ENCODE measurements around the gene SLC47A2.

Gene SLC47A2

DNA sequence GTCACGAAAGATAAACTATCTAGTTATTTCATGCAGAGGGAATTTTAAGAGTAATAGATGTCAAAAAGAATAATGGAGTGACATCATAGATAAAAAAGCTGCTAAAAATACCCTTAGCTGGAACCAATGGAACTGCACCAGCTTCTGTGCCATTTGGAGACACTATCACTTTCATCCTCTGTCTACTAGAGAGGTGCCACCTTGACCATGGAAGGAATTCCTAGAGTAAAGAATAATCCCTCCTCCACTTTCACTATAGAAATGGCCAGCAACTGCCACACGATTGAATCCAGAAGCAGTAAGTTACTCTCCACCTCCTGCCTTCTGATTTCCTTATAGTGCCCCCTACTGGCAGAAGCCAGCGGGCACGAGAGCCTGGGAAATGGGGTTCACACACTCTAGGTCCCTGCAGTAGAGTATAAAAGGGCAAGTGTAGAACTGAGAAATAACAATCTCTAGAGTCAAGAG lies 70.6 kb downstream of the SLC47A2 start:
- Histone ChIP-seq H3K27ac (ENCODE audit: low read depth, low read length) (no peak overlapping the region), H3K27me3 (ENCODE audit: control insufficient read depth in 1 of 2, insufficient read depth in 2 of 2, low read length in 2 of 2) (no peaks in the 10 kb centered on the region), H3K9ac (ENCODE audit: low read depth in 1 of 2, low read length in 2 of 2) (no peak overlapping the region), H3K4me3 (ENCODE audit: low read depth in 1 of 2, low read length in 2 of 2) (no peak overlapping the region), H3K36me3 (ENCODE audit: control insufficient read depth in 1 of 2, insufficient read depth in 2 of 2, low read length in 2 of 2) (no peaks in the 10 kb centered on the region), H3K4me1 (ENCODE audit: control insufficient read depth in 1 of 2, insufficient read depth in 2 of 2, low read length in 2 of 2) (peaks cover 22 to 35% of the 10 kb centered on the region in 2 donors), H3K9me3 (ENCODE audit: control insufficient read depth in 1 of 2, low read length in 2 of 2) (no peaks in the 10 kb centered on the region)

- Histone ChIP-seq H3K27ac (ENCODE audit: low read depth, low read length) (no peak overlapping the region), H3K36me3 (ENCODE audit: control insufficient read depth in 1 of 2, insufficient read depth in 2 of 2, low read length in 2 of 2) (no peaks in the 10 kb centered on the region), H3K27me3 (ENCODE audit: control insufficient read depth in 1 of 2, insufficient read depth in 2 of 2, low read length in 2 of 2) (no peaks in the 10 kb centered on the region), H3K4me1 (ENCODE audit: control insufficient read depth in 1 of 2, insufficient read depth in 2 of 2, low read length in 2 of 2) (peaks cover 17 to 32% of the 10 kb centered on the region in 2 donors), H3K4me3 (ENCODE audit: low read depth in 1 of 2, low read length in 2 of 2) (no peak overlapping the region), H3K9ac (ENCODE audit: low read depth in 1 of 2, low read length in 2 of 2) (no peak overlapping the region), H3K9me3 (ENCODE audit: control insufficient read depth in 1 of 2, low read length in 2 of 2) (no peaks in the 10 kb centered on the region)
Observed at GRCh38 chr17:19644493-19645210, 71.7 kb downstream of the SLC47A2 start.

GRCh38 chr17:19642373-19642893 lies 74.0 kb downstream of the SLC47A2 start:
- peaks cover 10 to 27% of the 10 kb centered on the region in 2 donors for H3K4me1 ChIP-seq (ENCODE audit: control insufficient read depth in 1 of 2, insufficient read depth in 2 of 2, low read length in 2 of 2)
- no peak overlapping the region for H3K4me3 ChIP-seq (ENCODE audit: low read depth in 1 of 2, low read length in 2 of 2)
- H3K9ac ChIP-seq (ENCODE audit: low read depth in 1 of 2, low read length in 2 of 2) = no peak overlapping the region
- no peaks in the 10 kb centered on the region for H3K27me3 ChIP-seq (ENCODE audit: control insufficient read depth in 1 of 2, insufficient read depth in 2 of 2, low read length in 2 of 2)
- H3K9me3 ChIP-seq (ENCODE audit: control insufficient read depth in 1 of 2, low read length in 2 of 2) = peaks cover 0 to 3% of the 10 kb centered on the region in 2 donors
- no peak overlapping the region for H3K27ac ChIP-seq (ENCODE audit: low read depth, low read length)
- H3K36me3 ChIP-seq (ENCODE audit: control insufficient read depth in 1 of 2, insufficient read depth in 2 of 2, low read length in 2 of 2) = no peaks in the 10 kb centered on the region

- H3K4me3 ChIP-seq (ENCODE audit: low read depth in 1 of 2, low read length in 2 of 2) = no peak overlapping the region
- H3K27ac ChIP-seq (ENCODE audit: low read depth, low read length) = no peak overlapping the region
- H3K27me3 ChIP-seq (ENCODE audit: control insufficient read depth in 1 of 2, insufficient read depth in 2 of 2, low read length in 2 of 2) = no peaks in the 10 kb centered on the region
- H3K4me1 ChIP-seq (ENCODE audit: control insufficient read depth in 1 of 2, insufficient read depth in 2 of 2, low read length in 2 of 2) = peaks cover 4 to 21% of the 10 kb centered on the region in 2 donors
- H3K9ac ChIP-seq (ENCODE audit: low read depth in 1 of 2, low read length in 2 of 2) = no peak overlapping the region
- peaks cover 0 to 3% of the 10 kb centered on the region in 2 donors for H3K9me3 ChIP-seq (ENCODE audit: control insufficient read depth in 1 of 2, low read length in 2 of 2)
- H3K36me3 ChIP-seq (ENCODE audit: control insufficient read depth in 1 of 2, insufficient read depth in 2 of 2, low read length in 2 of 2) = no peaks in the 10 kb centered on the region
Observed at GRCh38 chr17:19641687-19642372, 74.6 kb downstream of the SLC47A2 start.

GRCh38 chr17:19631905-19632304 lies 84.5 kb downstream of the SLC47A2 start:
- no peaks in the 10 kb centered on the region for H3K36me3 ChIP-seq (ENCODE audit: control insufficient read depth in 1 of 2, insufficient read depth in 2 of 2, low read length in 2 of 2)
- no peaks in the 10 kb centered on the region for H3K27me3 ChIP-seq (ENCODE audit: control insufficient read depth in 1 of 2, insufficient read depth in 2 of 2, low read length in 2 of 2)

DNA sequence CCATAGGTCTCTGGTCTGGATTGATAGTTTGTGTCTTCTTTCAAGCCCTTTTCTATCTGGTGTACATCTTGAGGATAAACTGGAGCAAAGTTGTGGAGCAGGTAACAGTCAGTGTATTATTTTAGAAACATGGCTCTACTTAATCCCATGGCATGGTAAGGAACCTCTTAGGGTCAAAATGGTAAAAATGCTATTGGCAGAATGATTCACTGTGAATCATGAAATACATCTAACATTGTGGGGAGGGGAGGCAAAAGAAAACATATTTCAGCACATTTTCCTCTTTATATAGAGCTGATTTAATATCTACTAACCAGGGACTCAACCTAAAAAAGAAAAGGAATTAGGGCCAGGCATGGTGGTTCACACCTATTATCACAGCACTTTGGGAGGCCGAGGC lies 85.7 kb downstream of the SLC47A2 start:
- Histone ChIP-seq H3K27me3 (ENCODE audit: control insufficient read depth in 1 of 2, insufficient read depth in 2 of 2, low read length in 2 of 2) (no peaks in the 10 kb centered on the region), H3K4me1 (ENCODE audit: control insufficient read depth in 1 of 2, insufficient read depth in 2 of 2, low read length in 2 of 2) (no peaks in the 10 kb centered on the region), H3K9me3 (ENCODE audit: control insufficient read depth in 1 of 2, low read length in 2 of 2) (no peaks in the 10 kb centered on the region)

More at GRCh38 chr17:19631905-19632304, 84.5 kb downstream of the SLC47A2 start:
- Histone ChIP-seq H3K4me3 (ENCODE audit: low read depth in 1 of 2, low read length in 2 of 2) (no peak overlapping the region), H3K9me3 (ENCODE audit: control insufficient read depth in 1 of 2, low read length in 2 of 2) (no peaks in the 10 kb centered on the region), H3K4me1 (ENCODE audit: control insufficient read depth in 1 of 2, insufficient read depth in 2 of 2, low read length in 2 of 2) (no peaks in the 10 kb centered on the region), H3K27ac (ENCODE audit: low read depth, low read length) (no peak overlapping the region), H3K9ac (ENCODE audit: low read depth in 1 of 2, low read length in 2 of 2) (no peak overlapping the region)

GRCh38 chr17:19630035-19630434 lies 86.3 kb downstream of the SLC47A2 start:
- H3K4me1 ChIP-seq (ENCODE audit: control insufficient read depth in 1 of 2, insufficient read depth in 2 of 2, low read length in 2 of 2) = no peaks in the 10 kb centered on the region
- H3K9ac ChIP-seq (ENCODE audit: low read depth in 1 of 2, low read length in 2 of 2) = no peak overlapping the region
- H3K4me3 ChIP-seq (ENCODE audit: low read depth in 1 of 2, low read length in 2 of 2) = no peak overlapping the region
- no peak overlapping the region for H3K27ac ChIP-seq (ENCODE audit: low read depth, low read length)
- no peaks in the 10 kb centered on the region for H3K27me3 ChIP-seq (ENCODE audit: control insufficient read depth in 1 of 2, insufficient read depth in 2 of 2, low read length in 2 of 2)
- H3K36me3 ChIP-seq (ENCODE audit: control insufficient read depth in 1 of 2, insufficient read depth in 2 of 2, low read length in 2 of 2) = no peaks in the 10 kb centered on the region
- H3K9me3 ChIP-seq (ENCODE audit: control insufficient read depth in 1 of 2, low read length in 2 of 2) = no peaks in the 10 kb centered on the region

More for the DNA sequence above, 85.7 kb downstream of the SLC47A2 start:
- no peak overlapping the region for H3K9ac ChIP-seq (ENCODE audit: low read depth in 1 of 2, low read length in 2 of 2)
- no peak overlapping the region for H3K4me3 ChIP-seq (ENCODE audit: low read depth in 1 of 2, low read length in 2 of 2)
- no peaks in the 10 kb centered on the region for H3K36me3 ChIP-seq (ENCODE audit: control insufficient read depth in 1 of 2, insufficient read depth in 2 of 2, low read length in 2 of 2)
- H3K27ac ChIP-seq (ENCODE audit: low read depth, low read length) = no peak overlapping the region

- Histone ChIP-seq H3K9me3 (ENCODE audit: control insufficient read depth in 1 of 2, low read length in 2 of 2) (no peaks in the 10 kb centered on the region), H3K4me3 (ENCODE audit: low read depth in 1 of 2, low read length in 2 of 2) (no peak overlapping the region), H3K4me1 (ENCODE audit: control insufficient read depth in 1 of 2, insufficient read depth in 2 of 2, low read length in 2 of 2) (no peaks in the 10 kb centered on the region), H3K27me3 (ENCODE audit: control insufficient read depth in 1 of 2, insufficient read depth in 2 of 2, low read length in 2 of 2) (no peaks in the 10 kb centered on the region), H3K9ac (ENCODE audit: low read depth in 1 of 2, low read length in 2 of 2) (no peak overlapping the region), H3K27ac (ENCODE audit: low read depth, low read length) (no peak overlapping the region), H3K36me3 (ENCODE audit: control insufficient read depth in 1 of 2, insufficient read depth in 2 of 2, low read length in 2 of 2) (no peaks in the 10 kb centered on the region)
Observed at GRCh38 chr17:19629449-19629848, 86.9 kb downstream of the SLC47A2 start.
